H54 (cell line): ENCODE data around the gene STRADA.

ENCODE experiments used
- DNase-seq: peaks from one replicate; pipeline ENCODE4 v3.0.0; 2011; ENCODE audit warnings: low spot score, mixed read lengths; ENCODE audit not compliant: insufficient read length
- FAIRE-seq: peaks from 3 replicates; lab custom pipeline; 2011; peaks lifted over from hg19 to GRCh38; lab: Jason Lieb, UNC
- POLR2A ChIP-seq: IDR thresholded peaks from 2 replicates; pipeline ENCODE4 v1.6.1; 2011; ENCODE audit warnings: low read depth, mild to moderate bottlenecking, low read length

STRADA gene

DNA sequence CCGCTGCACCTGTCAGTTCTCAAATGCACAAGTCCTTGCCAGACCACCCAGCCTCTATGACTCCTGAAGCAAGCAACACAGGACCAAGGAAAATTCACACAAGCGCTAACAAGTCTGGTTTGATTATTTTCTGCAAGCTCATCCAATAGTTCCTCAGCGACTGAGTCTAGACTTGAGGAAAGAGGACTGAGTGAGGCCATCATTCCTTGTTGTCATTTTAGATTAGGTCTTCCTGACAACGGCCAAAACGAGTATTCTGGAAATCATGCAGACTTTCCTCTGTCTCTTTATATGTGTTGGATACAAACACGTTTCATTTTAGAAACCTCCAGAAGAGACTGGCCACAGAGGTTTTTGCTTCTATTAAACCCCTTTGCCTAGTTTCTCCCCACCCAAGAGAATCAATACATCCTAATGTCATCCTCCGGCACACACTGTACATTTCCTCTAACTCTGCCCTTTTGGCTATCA lies 31.2 kb upstream of the STRADA start:
- DNase-seq (no peak), FAIRE-seq (no peak)
- no peak for TF ChIP-seq POLR2A

DNA sequence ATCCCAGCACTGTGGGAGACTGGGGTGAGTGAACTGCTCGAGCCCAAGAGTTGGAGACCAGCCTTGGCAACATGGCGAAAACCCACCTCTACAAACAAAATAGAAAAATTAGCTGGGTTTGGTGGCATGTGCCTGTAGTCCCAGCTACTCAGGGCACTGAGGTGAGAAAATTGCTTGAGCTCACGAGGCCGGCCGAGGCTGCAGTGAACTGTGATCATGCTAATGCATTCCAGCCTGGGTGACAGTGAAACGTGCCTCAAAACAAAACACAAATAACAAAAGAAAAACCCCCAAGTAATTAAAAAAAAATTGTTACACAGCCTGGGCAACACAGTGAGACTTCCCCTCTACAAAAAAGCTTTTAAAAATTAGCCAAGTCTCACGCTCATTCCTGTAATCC lies 26.8 kb upstream of the STRADA start:
- TF ChIP-seq POLR2A, result no peak
- DNase-seq (no peak), FAIRE-seq (no peak)

DNA sequence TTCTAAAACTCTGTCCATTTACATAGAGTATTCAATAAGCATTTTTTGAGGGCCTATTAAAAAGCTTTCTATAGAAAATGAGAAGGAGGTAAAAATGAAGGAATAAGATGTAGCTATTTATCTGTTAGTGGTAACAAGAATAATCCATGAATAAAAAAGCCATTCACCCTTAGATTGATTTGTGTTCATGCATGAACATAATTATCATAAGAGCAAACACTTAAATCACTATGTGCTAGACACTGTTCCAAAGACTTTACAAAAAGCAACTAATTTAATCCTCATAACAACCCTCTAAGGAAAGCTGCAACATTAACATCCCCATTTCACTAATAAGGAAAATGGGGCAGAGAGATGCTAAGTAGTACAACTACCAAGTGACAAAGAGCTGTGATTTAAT lies 25.2 kb upstream of the STRADA start:
- no peak for TF ChIP-seq POLR2A
- FAIRE-seq (no peak), DNase-seq (no peak)

DNA sequence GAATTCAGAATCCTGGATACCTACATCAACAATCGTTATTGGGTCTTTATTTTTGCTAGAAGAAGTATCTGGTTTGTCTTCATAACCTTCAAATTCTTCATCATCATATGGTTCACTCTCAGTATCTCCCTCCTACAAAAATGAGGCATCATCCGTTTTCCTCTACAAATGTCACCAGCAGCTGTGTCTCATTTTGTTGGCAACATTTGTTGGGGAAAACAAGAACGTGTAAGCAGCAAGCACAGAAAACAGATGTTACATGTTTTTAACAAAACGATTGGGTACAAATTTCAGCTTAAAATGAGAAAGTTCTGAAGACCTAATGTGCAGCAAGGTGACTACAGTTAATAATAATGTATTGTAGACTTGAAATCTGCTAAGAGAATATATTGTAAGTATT lies 23.1 kb upstream of the STRADA start:
- FAIRE-seq (no peak), DNase-seq (no peak)
- no peak for TF ChIP-seq POLR2A

DNA sequence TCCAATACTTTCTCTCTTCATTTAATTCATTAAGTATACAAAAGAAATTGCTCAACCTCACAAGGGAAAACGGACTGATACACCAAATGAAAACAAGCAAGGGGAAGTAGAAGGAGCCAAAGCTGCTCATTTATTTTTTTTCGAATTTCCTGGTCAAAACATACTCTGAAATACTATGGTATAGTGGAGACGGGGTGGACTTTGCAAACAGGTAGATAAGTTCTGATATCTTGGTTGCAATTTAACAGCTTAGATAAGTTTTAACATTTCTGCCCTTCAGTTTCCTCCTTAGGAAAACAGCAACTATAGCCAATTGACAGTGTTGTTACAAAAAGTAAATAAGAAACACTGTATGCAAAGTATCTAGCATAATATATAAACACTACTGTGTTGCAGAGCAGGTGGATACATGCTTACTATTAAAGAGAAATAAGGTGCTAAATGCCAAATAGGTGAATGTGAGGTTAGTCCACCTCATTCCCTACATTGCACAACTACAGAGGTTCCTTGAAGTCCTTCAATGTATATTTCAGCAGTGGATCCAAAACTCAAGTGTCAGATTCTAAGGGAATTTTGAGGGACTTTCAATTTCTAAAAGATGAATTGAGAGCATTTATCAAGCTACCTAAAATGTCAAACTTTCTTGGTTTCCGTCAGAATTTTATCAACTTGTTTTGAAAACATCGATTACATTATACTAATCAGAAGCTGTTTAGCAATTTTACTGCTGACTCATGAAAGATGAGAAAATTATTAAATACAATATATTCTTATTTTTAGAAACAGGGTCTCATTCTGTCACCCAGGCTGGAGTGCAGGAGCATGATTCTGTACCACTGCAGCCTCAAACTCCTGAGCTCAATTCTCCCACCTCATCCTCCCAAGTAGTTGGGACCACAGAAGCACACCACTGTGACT lies 20.8 kb upstream of the STRADA start:
- TF ChIP-seq POLR2A, result no peak

DNA sequence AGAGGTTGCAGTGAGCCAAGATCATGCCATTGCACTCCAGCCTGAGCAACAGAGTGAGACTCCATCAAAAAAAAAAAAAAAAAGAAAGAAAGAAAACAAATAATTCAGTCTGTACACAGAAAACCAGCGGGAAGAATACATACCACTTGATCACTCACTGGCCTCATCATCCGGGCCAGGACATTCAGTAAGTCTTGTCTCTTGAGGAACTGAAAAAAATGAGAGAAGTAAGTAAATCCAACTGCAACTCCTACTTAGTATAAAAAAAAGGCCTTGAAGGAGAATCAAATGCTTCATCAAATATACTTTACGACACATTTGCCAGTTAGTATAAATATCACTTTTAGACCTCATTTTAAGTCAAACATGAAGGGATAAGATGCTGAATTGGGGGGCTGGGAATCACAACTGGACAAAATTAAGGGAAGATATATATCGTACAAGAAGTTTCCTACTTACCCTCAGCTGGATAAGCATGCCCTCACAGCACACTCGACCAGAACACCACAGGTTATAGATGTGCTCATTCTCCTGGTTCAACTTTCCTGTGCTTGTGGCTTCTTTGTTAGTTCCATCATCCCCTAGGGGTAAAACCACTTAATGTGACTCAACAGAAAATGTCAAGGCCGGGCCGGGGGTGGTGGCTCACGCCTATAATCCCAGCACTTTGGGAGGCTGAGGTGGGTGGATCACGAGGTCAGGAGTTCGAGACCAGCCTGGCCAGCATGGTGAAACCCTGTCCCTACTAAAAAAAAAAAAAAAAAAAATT lies 19.4 kb upstream of the STRADA start:
- FAIRE-seq (no peak), DNase-seq (no peak)
- TF ChIP-seq POLR2A, result no peak

More for the DNA sequence above, 20.8 kb upstream of the STRADA start:
- FAIRE-seq (no peak), DNase-seq (no peak)

DNA sequence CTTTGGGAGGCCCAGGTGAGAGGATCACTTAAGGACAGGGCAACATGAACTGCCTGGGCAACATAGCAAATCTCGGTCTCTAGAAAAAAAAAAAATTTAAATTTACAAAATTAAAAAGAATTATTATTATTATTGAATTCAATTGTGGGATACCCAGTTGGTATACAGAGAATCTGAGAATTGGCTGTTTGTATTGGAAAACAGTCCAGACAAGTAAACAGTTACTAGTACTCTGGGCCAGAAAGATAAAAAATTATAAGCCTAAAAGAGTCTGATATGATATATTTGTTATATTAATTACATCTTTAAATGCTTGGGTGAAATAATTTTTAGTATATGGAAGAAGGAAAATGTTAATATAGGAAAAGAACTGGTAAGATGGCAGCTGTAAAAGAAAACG lies 16.8 kb upstream of the STRADA start:
- FAIRE-seq (no peak), DNase-seq (no peak)
- TF ChIP-seq POLR2A, result no peak

DNA sequence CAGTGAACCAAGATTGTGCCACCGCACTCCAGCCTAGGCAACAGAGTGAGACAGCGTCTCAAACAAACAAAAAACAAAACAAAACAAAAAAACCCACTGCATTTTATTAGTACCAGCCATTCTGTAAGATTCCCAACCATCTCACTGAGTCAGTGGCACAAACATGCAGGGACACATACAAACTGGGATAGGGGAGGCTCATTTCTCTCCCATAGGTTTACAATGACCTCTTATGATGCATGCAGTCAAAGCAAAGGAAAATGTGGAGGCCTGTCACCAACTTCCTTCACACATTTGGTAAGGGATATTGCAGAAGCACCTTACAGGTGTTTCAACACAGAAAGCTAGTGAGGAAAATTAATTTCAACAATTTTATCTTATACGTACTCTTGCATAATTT lies 12.4 kb upstream of the STRADA start:
- DNase-seq (no peak), FAIRE-seq (no peak)
- TF ChIP-seq POLR2A, result no peak

DNA sequence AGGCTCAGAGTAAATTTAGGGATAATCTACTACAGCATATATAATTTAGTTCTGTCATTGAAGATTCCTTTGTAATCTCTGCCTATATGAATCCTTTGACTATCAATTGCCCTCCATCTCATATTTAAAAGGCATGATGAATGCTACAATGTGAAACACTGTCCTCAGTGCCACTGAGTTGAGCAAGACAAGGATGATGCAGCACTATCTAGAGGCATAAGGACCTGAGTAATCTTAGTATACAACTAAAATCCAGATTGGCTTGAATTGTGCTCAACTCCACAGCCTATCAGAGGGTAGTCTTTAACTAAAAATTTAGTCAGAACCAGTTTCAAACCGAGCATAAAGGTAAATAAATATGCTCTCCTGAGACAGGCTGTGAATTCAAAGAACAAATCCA lies 11.6 kb upstream of the STRADA start:
- FAIRE-seq (no peak), DNase-seq (no peak)
- TF ChIP-seq POLR2A, result no peak

DNA sequence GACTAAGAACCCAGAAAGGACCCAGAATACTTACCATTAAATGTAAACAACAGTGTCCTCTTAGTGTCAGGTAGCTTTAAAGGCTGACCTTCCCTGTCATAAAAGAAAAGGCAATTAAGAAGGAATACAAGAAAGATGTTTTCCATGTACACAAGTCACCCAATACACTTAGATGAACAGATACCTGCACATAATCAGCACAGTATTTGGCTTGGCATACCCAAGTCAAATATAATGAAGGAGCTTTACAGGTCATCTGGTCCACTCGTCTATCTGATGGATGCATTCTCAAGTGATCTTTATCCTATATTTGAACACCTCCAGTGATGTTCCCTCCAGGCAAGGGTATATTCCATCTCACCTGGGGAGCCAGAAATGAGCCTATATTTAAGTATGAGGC lies 11.1 kb upstream of the STRADA start:
- no peak for TF ChIP-seq POLR2A
- FAIRE-seq (no peak), DNase-seq (no peak)

DNA sequence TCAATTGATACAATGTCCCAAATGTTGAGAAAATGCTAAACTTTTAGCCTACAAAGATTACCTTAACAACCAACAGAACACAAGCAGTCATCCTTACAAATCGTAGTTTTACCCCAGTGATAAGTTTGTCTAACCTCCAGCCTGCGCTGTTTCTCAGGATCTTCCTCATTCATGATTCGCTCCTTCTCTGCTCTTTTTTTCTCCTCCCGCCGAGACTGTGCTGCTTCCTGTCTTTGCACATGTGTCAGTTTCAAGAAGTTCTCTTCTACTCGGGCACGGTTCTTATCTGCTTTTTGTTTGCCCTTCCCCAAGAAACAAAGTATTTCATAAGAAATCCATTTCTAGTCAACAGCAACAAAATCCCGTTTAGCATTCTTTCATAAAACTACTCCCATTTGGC lies 10.2 kb upstream of the STRADA start:
- TF ChIP-seq POLR2A, result no peak

DNA sequence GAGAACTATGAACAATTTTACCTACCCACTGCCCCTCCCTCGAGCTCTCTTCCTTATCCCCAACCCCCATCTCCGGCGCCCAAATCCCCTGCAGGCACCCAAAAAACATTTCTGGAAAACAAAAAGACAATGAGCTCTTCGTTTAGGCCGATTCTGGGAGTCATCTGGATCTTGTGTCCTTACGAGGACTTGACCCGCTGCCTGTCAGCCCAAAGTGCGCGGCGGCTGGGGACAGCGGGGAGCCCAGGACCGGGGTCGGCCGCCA lies 524 bp downstream of the STRADA start:
- FAIRE-seq (no peak), DNase-seq (no peak)
- no peak for TF ChIP-seq POLR2A

More for the DNA sequence above, 10.2 kb upstream of the STRADA start:
- FAIRE-seq (no peak), DNase-seq (no peak)

DNA sequence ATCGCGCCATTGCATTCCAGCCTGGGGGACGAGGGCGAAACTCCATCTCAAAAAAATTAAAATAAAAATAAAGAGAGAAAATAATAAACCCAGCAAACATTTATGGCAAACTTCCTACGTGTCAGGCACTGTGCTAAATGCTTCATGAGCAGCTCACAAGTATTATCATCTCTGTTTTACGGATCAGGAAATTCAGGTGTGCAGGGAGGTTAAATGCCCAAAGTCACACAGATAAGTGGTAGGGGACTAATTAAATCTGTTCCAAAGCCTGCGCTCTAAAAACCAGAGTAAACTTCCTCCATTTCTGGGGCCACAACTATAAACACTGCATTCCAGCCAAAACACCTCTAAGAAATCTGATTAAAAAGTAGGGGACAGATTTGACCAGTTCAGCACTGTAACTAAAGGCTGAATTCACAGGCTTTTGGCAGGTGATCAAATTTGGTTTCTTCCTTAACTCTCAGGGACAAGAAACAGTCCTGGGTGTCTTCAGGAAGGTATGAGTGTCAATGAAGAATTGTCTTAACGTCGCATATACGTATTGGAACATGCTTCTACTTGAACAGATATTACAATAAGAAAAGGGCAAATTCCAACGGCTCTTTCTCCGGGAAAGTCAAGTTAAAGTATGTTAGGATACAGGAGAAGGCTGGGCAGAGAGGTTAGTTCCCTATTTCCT lies 996 bp downstream of the STRADA start:
- DNase-seq (peak; percentile 9), FAIRE-seq (no peak)
- no peak for TF ChIP-seq POLR2A

DNA sequence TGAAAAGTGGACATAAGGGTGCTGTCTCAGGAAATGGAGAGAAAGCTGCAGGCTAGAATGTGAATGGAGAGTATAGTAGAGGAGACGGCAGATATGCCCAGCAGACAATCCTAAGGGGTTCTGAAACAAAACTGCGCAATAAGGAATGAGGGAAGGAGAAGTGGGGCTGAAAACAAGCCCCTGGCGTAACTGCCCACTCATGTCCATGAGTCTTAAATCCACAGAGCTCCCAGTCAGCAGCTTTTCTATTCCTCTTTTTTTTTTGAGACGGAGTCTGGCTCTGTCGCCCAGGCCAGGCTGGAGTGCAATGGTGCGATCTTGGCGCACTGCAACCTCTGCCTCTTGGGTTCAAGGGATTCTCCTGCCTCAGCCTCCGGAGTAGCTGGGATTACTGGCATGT lies 5.9 kb downstream of the STRADA start:
- FAIRE-seq (no peak), DNase-seq (no peak)

More for the DNA sequence above, 5.9 kb downstream of the STRADA start:
- TF ChIP-seq POLR2A, result no peak
